ENCODE results near the gene HNRNPH3.
A peak's percentile ranks its signal among the peaks of the same experiment; 100 is the strongest.

HNRNPH3 gene

GRCh38 chr10:68336754-68337351 is 5.0 kb downstream of the HNRNPH3 start:
- peaks cover 9% of the 10 kb centered on the region; the same call in 1 of the 2 replicates for H3K4me1 ChIP-seq (ENCODE audit: control insufficient read depth, insufficient read depth, low read length)
- H3K9me3 ChIP-seq (ENCODE audit: control insufficient read depth, insufficient read depth, low read depth, low read length), result no peaks in the 10 kb centered on the region
- CTCF ChIA-PET, result no interaction called here
- TF ChIP-seq ZBTB26 (tag by site-specific recombination; optimal IDR thresholded peaks at IDR 0.05) (no peak), HIC1 (tag by site-specific recombination; IDR thresholded peaks at IDR 0.05) (no peak), ZNF311 (tag by site-specific recombination; IDR thresholded peaks at IDR 0.05; ENCODE audit: borderline replicate concordance) (no peak), PATZ1 (tag by site-specific recombination; IDR thresholded peaks at IDR 0.05) (no peak), ZNF274 (IDR thresholded peaks at IDR 0.05; ENCODE audit: low read length) (no peak), ZNF274 (tag by site-specific recombination; IDR thresholded peaks at IDR 0.05; ENCODE audit: borderline replicate concordance) (no peak), ZNF747 (tag by site-specific recombination; IDR thresholded peaks at IDR 0.05) (no peak), ZNF600 (tag by site-specific recombination; IDR thresholded peaks at IDR 0.05) (no peak)
- no peak overlapping the region for H3K4me3 ChIP-seq (ENCODE audit: low read depth, low read length)
- POLR2A ChIA-PET, result no interaction called here
- H3K36me3 ChIP-seq (ENCODE audit: control insufficient read depth in 2 of 2, insufficient read depth in 1 of 2, low read length in 2 of 2), result peaks cover 36 to 55% of the 10 kb centered on the region in 2 experiments
- H3K27ac ChIP-seq (ENCODE audit: extremely low read depth, low read depth, low read length), result no peak overlapping the region

GRCh38 chr10:68340358-68341080 is 8.7 kb downstream of the HNRNPH3 start:
- no peak overlapping the region for H3K4me3 ChIP-seq (ENCODE audit: low read depth, low read length)
- POLR2A ChIA-PET, result no interaction called here
- CTCF ChIA-PET, result interaction anchor here (2.6 kb wide), 1 partner anchor 7 kb away, joined by 21 read pairs; no protein-coding TSS in a partner anchor
- no peaks in the 10 kb centered on the region for H3K9me3 ChIP-seq (ENCODE audit: control insufficient read depth, insufficient read depth, low read depth, low read length)
- no peak overlapping the region for H3K27ac ChIP-seq (ENCODE audit: extremely low read depth, low read depth, low read length)
- peaks cover 67 to 87% of the 10 kb centered on the region in 2 experiments for H3K36me3 ChIP-seq (ENCODE audit: control insufficient read depth in 2 of 2, insufficient read depth in 1 of 2, low read length in 2 of 2)
- H3K4me1 ChIP-seq (ENCODE audit: control insufficient read depth, insufficient read depth, low read length), result peaks cover 9% of the 10 kb centered on the region; the same call in 1 of the 2 replicates
- TF ChIP-seq SCRT1 (tag by site-specific recombination; IDR thresholded peaks at IDR 0.05; ENCODE audit: borderline replicate concordance) (0 out of 2 replicates have a peak, but pooled peaks have one; percentile 18), SALL2 (tag by site-specific recombination; IDR thresholded peaks at IDR 0.05; ENCODE audit: borderline replicate concordance) (no peak), ZNF660 (tag by site-specific recombination; IDR thresholded peaks at IDR 0.05) (no peak), SCRT2 (tag by site-specific recombination; IDR thresholded peaks at IDR 0.05) (peak; percentile 57)

- Histone ChIP-seq H3K4me1 (ENCODE audit: control insufficient read depth, insufficient read depth, low read length) (no peaks in the 10 kb centered on the region), H3K4me3 (ENCODE audit: low read depth, low read length) (no peak overlapping the region), H3K27ac (ENCODE audit: extremely low read depth, low read depth, low read length) (no peak overlapping the region), H3K36me3 (ENCODE audit: control insufficient read depth in 2 of 2, insufficient read depth in 1 of 2, low read length in 2 of 2) (peaks cover 75 to 83% of the 10 kb centered on the region in 2 experiments), H3K9me3 (ENCODE audit: control insufficient read depth, insufficient read depth, low read depth, low read length) (no peaks in the 10 kb centered on the region)
- ChIA-PET CTCF (interaction anchor here (0.6 kb wide), 2 partner anchors 10 to 37 kb away, joined by 3 to 4 read pairs; no protein-coding TSS in a partner anchor), POLR2A (interaction anchor here (0.6 kb wide), 1 partner anchor 31 kb away, joined by 3 read pairs; no protein-coding TSS in a partner anchor)
- TF ChIP-seq REPIN1 (tag by site-specific recombination; IDR thresholded peaks at IDR 0.05; ENCODE audit: low read depth) (no peak), SCRT2 (tag by site-specific recombination; IDR thresholded peaks at IDR 0.05) (peak; percentile 94)
Observed at GRCh38 chr10:68342909-68343516, 11.1 kb downstream of the HNRNPH3 start.

All from HEK293 (cell line).